PC-3 (cell line): ENCODE measurements around the gene STK24. TPM values are rescaled to one million over a fixed set of nuclear protein-coding genes. Genes with fewer than 3 reads are reported as not detected.

Experiments used
- ATAC-seq: fragments of 200-7000 bp; cut with Tn5 transposase; 2 replicates; pipeline ENCODE4 v1.9.1; 2020; ENCODE audit warnings: mild to moderate bottlenecking, moderate library complexity
- BruUV-seq: library from RNA; stranded (reverse); fragments of 400-500 nt; replicated peaks from 2 replicates; lab custom pipeline; 2021; lab: Mats Ljungman, UMichigan
- CTCF ChIA-PET: fragments of 300-600 bp; sonication (Branson Sonifier 250); formaldehyde crosslinking; loops from one replicate; lab custom pipeline; 2022; ENCODE audit warnings: antibody characterized with exemption; lab: Charles Lee
- POLR2A ChIA-PET: fragments of 300-600 bp; sonication (Branson Sonifier 250); formaldehyde crosslinking; loops from one replicate; lab custom pipeline; 2022; ENCODE audit warnings: antibody characterized with exemption; ENCODE audit not compliant: unreplicated experiment; lab: Charles Lee
- DNase-seq: peaks from one replicate; pipeline ENCODE4 v3.0.0-alpha.2; 2015
- H2AFZ ChIP-seq: fragments of 300-600 bp; sonication (generic); 2 replicates; pipeline ENCODE4 v1.6.0; 2016; ENCODE audit warnings: antibody characterized with exemption, low read length
- H3F3A ChIP-seq: fragments of 300-600 bp; sonication (generic); one replicate; pipeline ENCODE4 v1.6.0; 2017; ENCODE audit warnings: antibody characterized with exemption, low read length, control low read depth, mild to moderate bottlenecking; ENCODE audit not compliant: unreplicated experiment
- H3K27ac ChIP-seq: fragments of 300-600 bp; sonication (generic); 2 replicates; pipeline ENCODE4 v1.5.1; 2016; ENCODE audit warnings: mild to moderate bottlenecking, low read length
- H3K27me3 ChIP-seq: fragments of 300-600 bp; sonication (generic); 2 replicates; pipeline ENCODE4 v1.6.1; 2016; ENCODE audit warnings: low read length, mixed read lengths
- H3K36me3 ChIP-seq: fragments of 300-600 bp; sonication (generic); 2 replicates; pipeline ENCODE4 v1.6.1; 2016; ENCODE audit warnings: low read depth, mixed run types, low read length, mixed read lengths
- H3K4me1 ChIP-seq: fragments of 300-600 bp; sonication (generic); 2 replicates; pipeline ENCODE4 v1.5.1; 2016; ENCODE audit warnings: low read length; ENCODE audit not compliant: insufficient read depth
- H3K4me2 ChIP-seq: fragments of 300-600 bp; sonication (generic); 2 replicates; pipeline ENCODE4 v1.6.0; 2016; ENCODE audit warnings: low read length
- H3K4me3 ChIP-seq: fragments of 300-600 bp; sonication (generic); 2 replicates; pipeline ENCODE4 v1.5.1; 2016; ENCODE audit warnings: mild to moderate bottlenecking, low read length, mixed read lengths
- H3K79me2 ChIP-seq: fragments of 300-600 bp; sonication (generic); 2 replicates; pipeline ENCODE4 v1.6.1; 2017; ENCODE audit warnings: low read length, mixed read lengths
- H3K9ac ChIP-seq: fragments of 300-600 bp; sonication (generic); 2 replicates; pipeline ENCODE4 v1.6.0; 2016; ENCODE audit warnings: mild to moderate bottlenecking, low read length
- H3K9me2 ChIP-seq: fragments of 300-600 bp; sonication (generic); replicated peaks from 2 replicates; pipeline ENCODE4 v1.6.1; 2016; ENCODE audit warnings: mixed run types, low read length, mixed read lengths
- H3K9me3 ChIP-seq: fragments of 300-600 bp; sonication (generic); 2 replicates; pipeline ENCODE4 v1.6.1; 2016; ENCODE audit warnings: low read length, mixed read lengths
- H4K20me1 ChIP-seq: fragments of 300-600 bp; sonication (generic); 2 replicates; pipeline ENCODE4 v1.6.1; 2016; ENCODE audit warnings: low read length, mixed read lengths
- CTCF ChIP-seq: fragments of 300-600 bp; sonication (generic); conservative IDR thresholded peaks from 2 replicates; pipeline ENCODE4 v1.5.1; 2017; ENCODE audit warnings: antibody characterized with exemption, low read depth, mild to moderate bottlenecking, low read length
- EZH2 ChIP-seq: fragments of 300-600 bp; sonication (generic); IDR thresholded peaks from one replicate; pipeline ENCODE4 v1.6.1; 2017; ENCODE audit warnings: antibody characterized with exemption, mild to moderate bottlenecking, low read length; ENCODE audit not compliant: unreplicated experiment
- EZH2phosphoT487 ChIP-seq: fragments of 300-600 bp; sonication (generic); IDR thresholded peaks from 2 replicates; pipeline ENCODE4 v1.6.1; 2018; ENCODE audit warnings: mild to moderate bottlenecking, antibody characterized with exemption, low read length, borderline replicate concordance
- intact Hi-C: fragments of 100-400 bp; cut with micrococcal nuclease; formaldehyde crosslinking; loops from 2 replicates; pipeline ENCODE4 v1.9.0; 2023
- total RNA-seq: library from RNA; depleted of rRNA; stranded (reverse); fragments of >200 nt; gene quantifications from 2 replicates; pipeline ENCODE4 v1.2.3, GENCODE V29; 2014

The STK24 gene
- total RNA-seq, 1 experiment from 2014 or later, result 52.4 TPM

DNA sequence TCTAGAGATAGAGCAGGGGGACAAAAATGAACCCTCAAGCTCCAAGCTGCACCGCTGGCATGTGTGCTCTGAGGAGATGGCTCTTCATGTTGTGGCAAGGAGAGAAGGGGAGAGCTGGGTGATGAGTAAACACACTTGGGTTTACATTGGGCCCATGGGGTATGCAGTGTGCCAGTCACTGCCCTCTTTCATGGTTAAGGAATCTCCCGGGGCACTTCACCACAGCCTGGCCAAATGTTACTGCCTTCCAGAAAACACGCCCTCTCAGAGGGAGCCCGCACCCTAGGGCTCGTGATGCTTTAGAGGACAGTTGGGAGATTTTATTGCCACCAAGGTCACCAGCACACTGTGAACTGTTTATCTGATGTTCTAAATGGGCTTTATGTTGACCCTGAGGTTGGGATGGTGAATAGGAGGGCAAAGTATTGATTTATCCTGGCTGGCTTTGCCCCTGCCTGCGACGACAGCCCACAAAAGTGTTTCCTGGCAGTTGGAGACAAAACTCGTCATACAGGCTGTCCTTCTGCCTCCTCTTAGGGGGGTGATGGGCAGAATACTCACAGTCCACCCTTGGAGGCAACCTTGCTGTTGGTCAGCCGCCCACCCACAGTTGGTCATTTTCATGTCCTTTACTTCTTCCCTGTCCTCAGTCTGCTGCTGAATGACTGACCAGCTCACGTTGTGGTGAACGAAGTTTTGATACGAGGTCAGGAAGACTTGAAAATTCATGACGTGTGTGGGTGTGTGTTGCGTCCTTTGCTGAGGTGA lies 156.9 kb downstream of the STK24 start:
- Histone ChIP-seq H3K9me3 (no peaks in the 10 kb centered on the region), H3F3A (peaks cover 5% of the 10 kb centered on the region), H4K20me1 (no peaks in the 10 kb centered on the region), H3K27me3 (no peaks in the 10 kb centered on the region), H3K4me1 (peaks cover 16% of the 10 kb centered on the region), H3K9ac (no peak overlapping the region), H3K9me2 (no peaks in the 10 kb centered on the region), H2AFZ (no peak overlapping the region), H3K36me3 (no peaks in the 10 kb centered on the region), H3K4me3 (no peak overlapping the region), H3K4me2 (no peak overlapping the region), H3K79me2 (no peaks in the 10 kb centered on the region), H3K27ac (no peak overlapping the region)
- TF ChIP-seq EZH2, result no peak
- no peak for TF ChIP-seq CTCF
- TF ChIP-seq EZH2phosphoT487, result no peak
- ATAC-seq, result no peak
- DNase-seq, result no peak
- POLR2A ChIA-PET, result no interaction called here
- intact Hi-C loops, result no loop called here
- no TSS peak for BruUV-seq
- CTCF ChIA-PET, result no interaction called here

GRCh38 chr13:98416408-98416807 lies 160.5 kb downstream of the STK24 start:
- intact Hi-C loops, result no loop called here
- Histone ChIP-seq H4K20me1 (no peaks in the 10 kb centered on the region), H3K9me3 (no peaks in the 10 kb centered on the region), H3K79me2 (no peaks in the 10 kb centered on the region), H2AFZ (no peak overlapping the region), H3K36me3 (no peaks in the 10 kb centered on the region), H3F3A (peaks cover 5% of the 10 kb centered on the region), H3K4me1 (peaks cover 16% of the 10 kb centered on the region), H3K9me2 (no peaks in the 10 kb centered on the region), H3K9ac (no peak overlapping the region; the same call in 1 of the 2 replicates), H3K27ac (peak overlapping the region; percentile 78), H3K4me3 (no peak overlapping the region), H3K4me2 (peak overlapping the region; percentile 53), H3K27me3 (no peaks in the 10 kb centered on the region)
- ATAC-seq (peak; percentile 91), DNase-seq (peak; percentile 92)
- ChIA-PET POLR2A (no interaction called here), CTCF (no interaction called here)
- no TSS peak for BruUV-seq
- TF ChIP-seq EZH2phosphoT487 (no peak), EZH2 (no peak)

DNA sequence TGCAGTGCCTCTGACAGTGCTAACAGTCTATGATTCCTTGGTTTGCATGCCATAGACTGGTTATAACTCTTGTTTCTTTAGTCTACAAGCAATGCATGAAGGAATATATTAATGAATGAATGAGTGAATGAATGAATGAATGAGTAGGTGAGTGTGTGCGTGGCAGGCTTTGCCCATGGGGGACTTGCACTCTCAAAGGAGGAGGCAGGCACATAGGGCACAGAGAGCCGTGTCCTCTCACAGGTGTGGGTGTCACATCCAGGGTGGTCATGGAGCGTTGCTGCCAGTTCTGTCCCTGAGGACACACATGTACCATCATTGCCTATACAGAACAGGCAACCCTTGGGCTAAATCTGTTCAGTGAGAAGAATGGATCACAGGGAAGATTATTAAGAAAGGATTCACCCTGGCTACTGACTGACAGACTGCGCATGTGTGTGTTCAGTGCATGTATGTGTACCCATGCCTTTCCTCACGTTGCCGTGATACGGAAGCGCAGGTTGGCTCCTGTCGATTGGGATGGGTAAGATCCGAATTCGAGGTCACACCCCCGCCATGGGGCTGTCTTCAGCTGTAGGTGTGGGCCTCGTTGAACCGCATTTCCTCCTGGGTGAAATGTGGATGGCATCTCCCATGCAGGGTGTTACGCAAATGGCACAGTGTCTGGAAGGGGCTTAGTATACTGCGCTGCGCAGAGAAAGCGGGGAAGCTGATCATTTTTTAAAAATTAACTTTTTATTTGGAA lies 161.4 kb downstream of the STK24 start:
- ATAC-seq, result no peak
- POLR2A ChIA-PET, result no interaction called here
- CTCF ChIA-PET, result no interaction called here

More for the DNA sequence above, 161.4 kb downstream of the STK24 start:
- H3K79me2 ChIP-seq, result no peaks in the 10 kb centered on the region
- H3K27me3 ChIP-seq, result no peaks in the 10 kb centered on the region
- peak overlapping the region; percentile 68 for H3K27ac ChIP-seq
- no peak for DNase-seq
- H3K9me2 ChIP-seq, result no peaks in the 10 kb centered on the region
- no TSS peak for BruUV-seq
- H3K4me3 ChIP-seq, result no peak overlapping the region
- H3K9me3 ChIP-seq, result no peaks in the 10 kb centered on the region
- no peak for TF ChIP-seq CTCF
- H3K4me2 ChIP-seq, result peak overlapping the region; percentile 25; the same call in 1 of the 2 replicates
- peaks cover 16% of the 10 kb centered on the region for H3K4me1 ChIP-seq
- no peaks in the 10 kb centered on the region for H4K20me1 ChIP-seq
- no peak overlapping the region for H3K9ac ChIP-seq
- peaks cover 5% of the 10 kb centered on the region for H3F3A ChIP-seq
- H2AFZ ChIP-seq, result no peak overlapping the region
- H3K36me3 ChIP-seq, result no peaks in the 10 kb centered on the region
- intact Hi-C loops, result no loop called here
